HG03439 (cell line): ENCODE measurements around the gene EXOC6.
"Not testable (repeated sequence)": the region's sequence is repeated elsewhere in the genome, so short reads cannot be mapped to it uniquely, and the experiment has no call there.

Source experiments
- ATAC-seq: cut with Tn5 transposase; IDR thresholded peaks from one replicate; pipeline ENCODE4 v1.9.1; 2021; ENCODE audit warnings: mild to moderate bottlenecking, moderate library complexity; ENCODE audit not compliant: unreplicated experiment

The EXOC6 gene

GRCh38 chr10:92929896-92930295 lies 81.6 kb downstream of the EXOC6 start:
- no peak for ATAC-seq

- ATAC-seq: no peak
Measured at GRCh38 chr10:92931597-92931996, 83.3 kb downstream of the EXOC6 start.

DNA sequence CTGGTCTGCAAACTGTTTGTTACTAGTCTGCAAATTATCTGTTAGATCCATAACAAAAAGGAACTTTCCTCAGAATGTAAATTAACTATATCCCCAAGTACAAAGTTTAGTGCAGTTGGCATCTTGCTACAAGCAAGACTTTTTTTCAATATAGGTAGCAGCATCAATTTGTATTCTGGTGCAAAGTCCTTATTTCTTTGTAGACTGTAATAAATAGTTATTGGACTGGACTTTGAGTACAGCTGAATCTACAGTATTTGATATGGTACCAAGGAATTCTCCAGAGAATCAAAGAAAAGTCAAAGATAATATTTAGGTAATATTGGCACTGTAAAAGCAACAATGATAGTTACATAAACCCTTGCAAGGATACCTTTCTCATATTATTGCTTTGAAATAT lies 89.6 kb downstream of the EXOC6 start:
- no peak for ATAC-seq

GRCh38 chr10:92938841-92939240 lies 90.5 kb downstream of the EXOC6 start:
- ATAC-seq: no peak

- ATAC-seq: no peak
Measured at GRCh38 chr10:92942226-92942625, 93.9 kb downstream of the EXOC6 start.

- no peak for ATAC-seq
Measured at GRCh38 chr10:92946491-92946890, 98.2 kb downstream of the EXOC6 start.

- ATAC-seq: not testable (repeated sequence)
Measured at GRCh38 chr10:92952573-92952972, 104.3 kb downstream of the EXOC6 start.

DNA sequence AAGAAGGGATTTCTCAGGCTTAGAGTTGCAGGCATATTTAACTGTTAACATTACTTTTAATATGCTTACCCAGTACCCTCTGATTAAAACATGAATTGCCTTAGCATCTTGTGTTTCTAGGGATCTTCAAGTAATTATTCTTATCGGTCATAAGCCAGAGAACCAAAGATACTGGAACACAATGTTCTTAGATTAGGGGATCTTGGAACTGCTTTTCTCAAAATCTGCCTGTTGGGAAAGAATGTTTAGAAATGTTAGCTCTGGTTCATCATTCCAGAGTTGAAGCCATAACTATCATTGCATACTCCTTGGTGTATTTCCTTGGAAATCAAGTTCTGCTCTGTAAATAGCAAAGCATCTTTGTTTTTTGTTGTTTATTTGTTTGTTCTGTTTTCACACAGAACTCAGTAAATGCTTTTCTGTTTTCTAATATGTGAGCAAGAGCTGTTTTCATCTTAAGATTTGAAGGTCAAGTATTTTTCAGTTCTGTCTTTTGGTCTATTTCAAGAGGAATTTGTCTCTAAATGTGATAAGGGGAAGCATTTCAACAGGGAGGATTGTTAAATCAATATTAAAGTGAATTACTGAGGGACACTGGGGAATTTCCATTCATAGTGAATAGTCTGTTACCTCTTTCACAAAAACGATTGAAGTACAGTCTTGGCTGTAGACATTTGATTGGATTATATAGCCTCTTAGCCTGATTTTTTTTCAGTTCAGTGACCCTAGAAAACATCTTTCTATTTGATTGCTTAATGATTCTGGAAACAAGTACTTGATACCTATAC lies 109.1 kb downstream of the EXOC6 start:
- ATAC-seq: no peak

DNA sequence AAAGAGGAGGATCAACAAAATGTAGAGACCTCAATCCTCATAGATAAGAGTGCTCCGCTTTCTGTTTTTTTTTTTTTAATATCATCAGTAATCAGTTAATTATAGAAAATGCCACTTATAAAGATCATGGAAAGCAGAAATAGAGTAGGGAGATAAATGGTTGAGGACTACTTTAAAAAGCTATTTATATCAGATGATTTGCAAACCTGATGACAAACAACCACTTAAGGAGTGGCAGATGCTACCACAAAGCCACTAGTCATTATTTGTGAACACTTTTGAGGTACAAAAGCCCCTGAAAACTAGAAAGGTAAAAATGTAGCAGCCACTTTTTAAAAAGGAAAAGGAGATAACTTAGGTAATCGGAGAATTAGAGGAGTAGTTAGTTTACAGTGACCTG lies 113.3 kb downstream of the EXOC6 start:
- ATAC-seq: no peak

GRCh38 chr10:92965314-92965713 lies 117.0 kb downstream of the EXOC6 start:
- ATAC-seq: no peak

DNA sequence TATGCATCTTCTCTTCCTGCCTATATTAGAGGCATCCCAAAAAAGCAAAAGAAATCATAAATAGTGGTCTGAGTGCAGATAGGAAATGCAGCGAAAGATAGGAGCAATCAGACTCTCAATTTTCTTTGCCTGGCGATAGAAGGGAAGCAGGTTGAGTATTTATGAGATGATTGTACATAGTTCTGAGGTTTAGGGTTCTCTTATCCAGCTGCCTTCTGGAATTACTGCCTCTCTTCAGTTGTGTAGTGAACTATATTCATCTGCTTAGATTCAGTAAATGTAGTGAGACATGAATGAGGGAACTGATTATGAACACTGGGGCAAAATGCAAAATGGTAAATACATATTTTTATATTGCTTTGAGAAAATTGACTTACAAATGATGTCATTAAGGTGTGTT lies 119.3 kb downstream of the EXOC6 start:
- ATAC-seq: no peak

- ATAC-seq: no peak
Measured at GRCh38 chr10:92969151-92969550, 120.8 kb downstream of the EXOC6 start.

DNA sequence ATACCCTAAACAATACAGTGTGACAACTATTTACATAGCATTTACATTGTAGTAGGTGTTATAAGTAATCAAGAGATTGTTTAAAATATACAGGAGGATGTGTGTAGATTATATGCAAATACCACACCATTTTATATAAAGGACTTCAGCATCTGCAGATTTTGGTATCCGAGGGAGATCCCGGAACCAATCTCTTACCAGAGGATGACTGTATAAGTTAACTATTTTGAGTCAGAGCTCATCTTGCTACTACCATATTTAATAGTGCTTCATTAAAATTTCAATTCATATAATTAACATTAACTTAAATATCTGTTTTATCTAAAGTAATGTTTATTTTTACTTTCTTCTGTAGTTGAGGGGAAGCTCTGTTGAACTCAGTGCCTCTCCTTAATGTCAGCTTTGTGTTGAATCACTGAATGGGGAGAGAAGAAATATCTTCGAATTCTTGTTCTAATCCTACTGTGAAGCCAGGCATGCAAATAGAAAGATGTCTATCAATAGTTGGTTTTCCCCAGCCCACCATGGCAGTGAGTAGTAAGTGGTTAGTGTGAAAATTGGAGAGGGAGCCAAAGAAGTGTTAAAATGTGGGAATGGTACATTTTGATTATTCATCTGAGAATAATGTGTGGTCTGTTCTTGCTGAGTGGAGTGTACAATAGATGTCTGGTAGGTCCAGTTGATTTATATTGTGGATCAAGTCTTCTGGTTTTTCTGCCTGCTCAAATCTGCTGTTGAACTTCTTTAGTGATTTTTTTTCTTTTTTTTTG lies 122.2 kb downstream of the EXOC6 start:
- no peak for ATAC-seq

DNA sequence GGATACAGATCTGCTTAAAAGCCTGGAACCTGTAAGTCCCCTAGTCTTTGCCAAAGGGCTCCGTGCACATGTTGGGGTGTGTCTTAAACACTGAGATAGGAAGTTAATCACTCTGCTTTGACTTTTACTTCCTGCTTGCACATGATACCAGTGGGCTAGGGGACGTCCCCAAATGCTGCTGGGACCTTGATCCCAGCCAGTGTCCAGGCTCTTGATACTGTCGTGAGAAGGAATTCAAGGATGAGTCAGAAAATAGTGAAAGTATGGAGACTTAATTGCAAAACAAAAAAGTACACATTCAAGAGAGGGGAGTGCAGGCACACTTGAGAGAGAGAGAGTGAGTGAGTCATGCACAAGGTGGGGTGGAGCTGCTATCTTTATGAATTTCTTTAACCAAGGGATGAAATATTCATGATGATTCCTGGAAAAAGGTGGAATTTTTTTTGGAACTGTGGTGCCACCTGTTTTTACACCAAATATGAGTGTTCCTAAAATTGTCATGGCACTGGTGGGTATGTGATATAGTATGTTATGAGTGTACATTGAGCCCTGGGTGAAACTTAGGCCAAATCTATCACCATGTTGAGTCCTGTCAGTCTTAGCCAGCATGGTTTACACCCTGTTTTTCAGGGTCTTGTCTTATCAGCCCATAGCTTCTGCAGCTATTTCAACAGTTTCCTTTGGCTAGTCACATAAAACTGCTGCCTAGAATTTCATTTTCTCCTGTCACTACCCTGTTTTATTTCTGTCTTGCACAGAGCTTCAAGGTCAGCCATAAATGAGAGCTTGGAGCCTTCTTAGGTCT lies 123.9 kb downstream of the EXOC6 start:
- ATAC-seq: no peak

GRCh38 chr10:92972886-92973285 lies 124.6 kb downstream of the EXOC6 start:
- no peak for ATAC-seq

DNA sequence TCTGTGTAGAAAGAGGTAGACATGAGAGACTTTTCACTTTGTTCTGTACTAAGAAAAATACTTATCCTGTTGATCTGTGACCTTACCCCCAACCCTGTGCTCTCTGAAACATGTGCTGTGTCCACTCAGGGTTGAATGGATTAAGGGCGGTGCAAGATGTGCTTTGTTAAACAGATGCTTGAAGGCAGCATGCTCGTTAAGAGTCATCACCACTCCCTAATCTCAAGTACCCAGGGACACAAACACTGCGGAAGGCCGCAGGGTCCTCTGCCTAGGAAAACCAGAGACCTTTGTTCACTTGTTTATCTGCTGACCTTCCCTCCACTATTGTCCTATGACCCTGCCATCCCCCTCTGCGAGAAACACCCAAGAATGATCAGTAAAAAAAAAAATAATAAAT lies 128.0 kb downstream of the EXOC6 start:
- ATAC-seq: not testable (repeated sequence)

GRCh38 chr10:92989250-92989649 lies 140.9 kb downstream of the EXOC6 start:
- ATAC-seq: no peak

DNA sequence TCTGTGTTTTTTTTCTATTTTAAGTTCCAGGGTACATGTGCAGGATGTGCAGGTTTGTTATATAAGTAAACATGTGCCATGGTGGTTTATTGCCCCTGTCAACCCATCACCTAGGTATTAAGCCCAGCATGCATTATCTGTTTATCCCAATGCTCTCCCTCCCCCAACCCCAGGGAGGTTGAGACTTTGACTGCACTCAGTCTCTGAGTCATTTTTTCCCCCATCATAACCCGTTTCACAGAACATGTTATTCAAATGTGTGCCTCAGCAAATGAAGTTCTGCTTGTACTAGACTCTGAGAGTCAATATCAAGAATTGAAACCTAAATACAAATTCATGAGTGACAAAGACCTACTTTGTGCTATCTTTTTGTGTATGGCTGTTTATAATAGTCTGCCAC lies 142.3 kb downstream of the EXOC6 start:
- ATAC-seq: peak; percentile 54

DNA sequence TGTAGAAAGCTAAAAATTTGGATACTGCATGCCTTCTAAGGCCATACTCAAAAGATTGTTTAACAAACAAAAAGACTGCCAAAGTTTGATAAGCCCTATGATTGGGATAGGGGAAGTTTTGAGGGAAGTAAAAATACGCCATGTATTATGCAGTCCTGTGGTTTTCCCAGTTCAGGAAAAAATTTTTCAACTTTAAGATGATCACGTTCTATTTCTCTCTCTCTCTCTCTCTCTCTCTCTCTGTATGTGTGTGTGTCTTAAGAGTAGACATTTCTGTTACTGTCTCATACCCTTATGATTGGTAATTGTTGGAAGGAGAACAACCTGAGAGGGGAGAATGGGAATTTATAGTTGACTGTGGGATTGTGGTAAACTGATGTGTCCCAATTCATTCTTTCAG lies 143.2 kb downstream of the EXOC6 start:
- no peak for ATAC-seq

DNA sequence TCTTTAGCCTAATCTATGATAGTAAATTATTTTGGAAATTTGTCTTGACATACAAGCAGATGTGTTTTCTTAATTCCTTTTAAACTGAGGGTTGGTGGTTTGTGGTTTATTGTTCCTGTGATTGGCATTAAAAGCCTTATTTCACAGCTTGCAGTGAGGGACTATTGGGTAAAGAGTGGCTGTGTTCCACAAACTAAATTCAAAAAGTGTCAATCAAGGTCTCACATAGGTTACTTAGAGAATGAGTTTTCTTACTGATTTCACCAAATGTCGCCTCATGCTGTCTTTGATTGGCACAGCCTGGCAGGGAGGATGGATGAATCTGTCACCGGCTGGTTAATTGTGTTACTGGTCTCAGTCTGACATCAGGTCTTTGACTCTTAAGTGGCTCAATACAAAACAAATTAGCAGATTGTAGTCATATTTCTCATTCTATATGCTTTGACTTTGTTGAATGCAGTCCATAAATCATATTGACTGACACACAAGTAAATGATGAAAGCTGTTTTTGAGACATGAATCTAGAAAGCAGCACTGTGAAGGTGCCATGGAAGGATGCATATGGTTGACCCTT lies 145.5 kb downstream of the EXOC6 start:
- ATAC-seq: no peak

- ATAC-seq: no peak
Measured at GRCh38 chr10:92995509-92995908, 147.2 kb downstream of the EXOC6 start.
